ENCODE data around the gene CAMK2N1. TPM values are rescaled to one million over a fixed set of nuclear protein-coding genes. Genes with fewer than 3 reads are reported as not detected.
A peak's percentile ranks its signal among the peaks of the same experiment; 100 is the strongest.

CAMK2N1 gene
- polyA plus RNA-seq, 1 experiment, result 23.5 TPM

GRCh38 chr1:20487236-20487590, 1.2 kb upstream of the CAMK2N1 start:
- no peak overlapping the region for H3K4me3 ChIP-seq (ENCODE audit: low read depth, low read length)
- peaks cover 5% of the 10 kb centered on the region for H3K27me3 ChIP-seq (ENCODE audit: control insufficient read depth, insufficient read depth, low read length)
- H3K36me3 ChIP-seq (ENCODE audit: control insufficient read depth, insufficient read depth, low read length), result 0 out of 2 replicates have a peak, but pooled peaks cover 1% of the 10 kb centered on the region
- ChIA-PET POLR2A (no interaction called here), CTCF (interaction anchor here (0.5 to 2.1 kb wide), 3 partner anchors 57 to 126 kb away, joined by 3 to 11 read pairs (median 4); no protein-coding TSS in a partner anchor)
- no peak for TF ChIP-seq CTCF (IDR thresholded peaks at IDR 0.05; ENCODE audit: insufficient read depth, low read depth, low read length)
- no peak for DNase-seq (ENCODE audit: low read depth)

GRCh38 chr1:20486457-20487235, 636 bp upstream of the CAMK2N1 start:
- Histone ChIP-seq H3K36me3 (ENCODE audit: control insufficient read depth, insufficient read depth, low read length) (0 out of 2 replicates have a peak, but pooled peaks cover 1% of the 10 kb centered on the region), H3K27me3 (ENCODE audit: control insufficient read depth, insufficient read depth, low read length) (peaks cover 5% of the 10 kb centered on the region), H3K4me3 (ENCODE audit: low read depth, low read length) (peak overlapping the region; percentile 90)
- no peak for DNase-seq (ENCODE audit: low read depth)
- TF ChIP-seq CTCF (IDR thresholded peaks at IDR 0.05; ENCODE audit: insufficient read depth, low read depth, low read length), result no peak
- ChIA-PET POLR2A (no interaction called here), CTCF (interaction anchor here (0.5 to 2.7 kb wide), 10 partner anchors 7 to 146 kb away, joined by 3 to 11 read pairs (median 4); no protein-coding TSS in a partner anchor)

GRCh38 chr1:20484519-20485462, 1.2 kb downstream of the CAMK2N1 start:
- POLR2A ChIA-PET, result interaction anchor here (0.5 kb wide), 1 partner anchor 10 kb away, joined by 3 read pairs; no protein-coding TSS in a partner anchor

GRCh38 chr1:20483833-20484518, 2.0 kb downstream of the CAMK2N1 start:
- CTCF ChIA-PET, result interaction anchor here (1.0 to 2.7 kb wide), 10 partner anchors 9 to 567 kb away, joined by 3 to 10 read pairs (median 5); no protein-coding TSS in a partner anchor
- POLR2A ChIA-PET, result no interaction called here
- Histone ChIP-seq H3K27me3 (ENCODE audit: control insufficient read depth, insufficient read depth, low read length) (peaks cover 3% of the 10 kb centered on the region), H3K4me3 (ENCODE audit: low read depth, low read length) (peak overlapping the region; percentile 90), H3K36me3 (ENCODE audit: control insufficient read depth, insufficient read depth, low read length) (0 out of 2 replicates have a peak, but pooled peaks cover 1% of the 10 kb centered on the region)
- peak; percentile 27 for TF ChIP-seq CTCF (IDR thresholded peaks at IDR 0.05; ENCODE audit: insufficient read depth, low read depth, low read length)
- no peak for DNase-seq (ENCODE audit: low read depth)

More at GRCh38 chr1:20484519-20485462, 1.2 kb downstream of the CAMK2N1 start:
- TF ChIP-seq CTCF (IDR thresholded peaks at IDR 0.05; ENCODE audit: insufficient read depth, low read depth, low read length), result no peak
- no peak for DNase-seq (ENCODE audit: low read depth)
- CTCF ChIA-PET, result interaction anchor here (1.1 to 2.7 kb wide), 9 partner anchors 9 to 567 kb away, joined by 3 to 11 read pairs (median 5); no protein-coding TSS in a partner anchor
- Histone ChIP-seq H3K36me3 (ENCODE audit: control insufficient read depth, insufficient read depth, low read length) (0 out of 2 replicates have a peak, but pooled peaks cover 1% of the 10 kb centered on the region), H3K27me3 (ENCODE audit: control insufficient read depth, insufficient read depth, low read length) (peaks cover 3% of the 10 kb centered on the region), H3K4me3 (ENCODE audit: low read depth, low read length) (peak overlapping the region; percentile 90)
